HG02885 (cell line): ENCODE results near the gene STYXL2.

Experiments used
- ATAC-seq: cut with Tn5 transposase; IDR thresholded peaks from one replicate; pipeline ENCODE4 v1.9.1; 2021; ENCODE audit warnings: mild to moderate bottlenecking; ENCODE audit not compliant: unreplicated experiment, poor library complexity

The STYXL2 gene

GRCh38 chr1:167105271-167106118 lies 11.6 kb downstream of the STYXL2 start:
- ATAC-seq = no peak

DNA sequence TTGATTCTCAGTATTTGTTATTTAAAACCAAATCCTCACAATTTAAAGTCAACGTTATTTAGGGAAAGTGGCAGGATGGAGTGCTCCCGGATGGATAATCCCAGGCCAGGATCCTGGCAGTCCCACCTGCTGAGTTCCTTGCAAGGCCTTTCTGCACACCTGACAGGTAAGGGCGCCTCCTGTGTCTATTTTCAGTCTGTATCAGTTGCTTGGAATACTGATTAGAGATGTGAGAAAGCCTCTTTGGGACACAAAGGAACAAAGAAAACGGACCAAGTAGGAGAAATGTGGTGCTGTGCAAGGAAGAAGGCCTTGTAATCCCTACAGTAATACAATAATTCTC lies 12.2 kb downstream of the STYXL2 start:
- ATAC-seq = no peak

- no peak for ATAC-seq
Observed at GRCh38 chr1:167107456-167107855, 13.6 kb downstream of the STYXL2 start.

- peak; percentile 39 for ATAC-seq
Observed at GRCh38 chr1:167109125-167109524, 15.2 kb downstream of the STYXL2 start.

GRCh38 chr1:167110586-167110985 lies 16.7 kb downstream of the STYXL2 start:
- peak; percentile 64 for ATAC-seq

DNA sequence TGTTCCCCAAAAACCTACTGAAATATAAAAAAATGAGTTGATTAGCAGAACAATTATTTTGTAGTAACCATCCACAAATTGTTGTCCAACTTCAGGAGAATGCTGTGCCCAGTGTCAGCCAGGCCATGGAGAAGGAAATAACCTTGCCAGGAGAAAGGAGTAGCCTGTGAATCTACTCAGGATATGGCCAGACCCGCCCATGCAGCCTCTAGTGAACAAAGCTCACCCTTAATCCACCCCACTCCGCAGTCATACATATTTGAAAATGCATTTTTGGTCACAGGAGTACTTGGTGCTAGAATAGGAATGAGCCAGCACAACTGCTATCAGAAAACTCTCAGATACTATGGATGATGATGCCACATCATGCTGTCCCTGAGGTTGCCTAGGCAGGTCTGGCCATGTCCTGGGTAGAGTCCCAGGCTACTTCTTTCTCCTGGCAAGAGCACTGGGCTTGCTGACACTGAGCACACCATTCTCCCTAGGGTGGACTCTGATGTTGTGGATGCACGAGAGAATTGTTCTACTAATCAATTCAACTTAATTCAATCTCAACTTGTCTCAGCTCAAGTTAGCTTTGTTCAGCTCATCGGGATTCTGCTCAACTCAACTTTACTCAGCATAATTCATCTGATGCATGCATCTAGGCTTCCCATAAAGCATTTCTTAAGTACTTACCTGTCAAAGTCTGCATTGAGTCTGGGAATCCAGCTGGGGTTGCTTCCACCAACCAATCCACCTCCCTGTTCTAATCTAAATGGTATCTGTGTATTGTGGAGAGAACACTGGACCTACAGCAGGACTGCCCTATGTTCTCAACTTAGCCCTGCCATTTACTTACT lies 18.2 kb downstream of the STYXL2 start:
- ATAC-seq = no peak

- peak; percentile 54 for ATAC-seq
Observed at GRCh38 chr1:167114725-167115124, 20.9 kb downstream of the STYXL2 start.

DNA sequence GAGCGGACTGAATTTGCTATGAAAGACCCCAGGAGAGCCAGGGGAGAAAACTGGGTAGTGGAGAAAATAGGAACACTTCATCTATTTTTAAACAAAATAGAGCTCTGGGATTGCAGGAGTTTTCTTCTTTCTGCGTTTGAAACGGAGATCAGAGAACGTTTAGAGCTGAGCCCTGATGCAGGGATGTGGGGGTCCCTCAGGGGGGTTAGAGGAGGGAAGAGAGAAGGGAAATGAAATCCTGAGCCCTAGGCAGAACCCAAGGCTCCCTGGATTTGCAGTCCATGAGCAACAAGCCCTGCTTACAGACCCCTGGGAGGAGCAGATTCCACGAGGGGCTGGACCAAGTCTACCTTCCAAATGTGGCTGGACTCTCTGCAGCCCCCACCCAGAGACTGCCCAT lies 21.8 kb downstream of the STYXL2 start:
- ATAC-seq = no peak

- no peak for ATAC-seq
Observed at GRCh38 chr1:167116174-167116573, 22.3 kb downstream of the STYXL2 start.

- ATAC-seq = no peak
Observed at GRCh38 chr1:167117225-167117624, 23.4 kb downstream of the STYXL2 start.

- ATAC-seq = no peak
Observed at GRCh38 chr1:167118188-167118587, 24.3 kb downstream of the STYXL2 start.

DNA sequence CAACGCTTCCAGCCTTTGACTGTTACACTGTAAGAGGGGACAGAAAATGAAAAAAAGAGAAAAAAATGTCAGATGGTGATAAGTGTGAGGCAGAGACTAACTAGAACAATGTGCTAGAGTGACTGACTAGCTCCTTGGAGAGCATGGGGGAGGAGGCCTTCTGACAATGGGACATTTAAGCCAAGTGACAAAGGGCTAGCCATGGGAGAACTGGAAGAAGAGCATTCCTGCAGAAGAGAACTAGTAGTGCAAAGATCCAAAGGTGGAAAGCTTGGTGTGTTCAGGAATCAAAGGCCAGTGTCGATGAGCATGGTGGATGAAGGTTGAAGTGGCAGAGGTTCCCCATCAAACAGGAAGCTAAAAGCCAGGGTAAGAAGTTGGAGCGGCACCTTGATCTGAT lies 25.8 kb downstream of the STYXL2 start:
- ATAC-seq = no peak

DNA sequence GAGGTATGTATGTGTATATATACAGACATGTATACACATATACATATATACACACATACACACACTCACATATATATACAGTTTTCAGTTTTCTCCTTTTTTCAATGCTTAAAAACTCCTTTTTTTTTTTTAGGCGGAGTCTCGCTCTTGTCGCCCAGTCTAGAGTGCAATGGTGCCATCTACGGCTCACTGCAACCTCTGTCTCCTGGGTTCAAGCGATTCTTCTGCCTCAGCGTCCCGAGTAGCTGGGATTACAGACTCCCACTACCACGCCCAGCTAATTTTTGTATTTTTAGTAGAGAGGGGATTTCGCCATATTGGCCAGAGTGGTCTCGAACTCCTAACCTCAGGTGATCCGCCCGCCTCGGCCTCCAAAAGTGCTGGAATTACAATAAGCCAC lies 27.0 kb downstream of the STYXL2 start:
- no peak for ATAC-seq

DNA sequence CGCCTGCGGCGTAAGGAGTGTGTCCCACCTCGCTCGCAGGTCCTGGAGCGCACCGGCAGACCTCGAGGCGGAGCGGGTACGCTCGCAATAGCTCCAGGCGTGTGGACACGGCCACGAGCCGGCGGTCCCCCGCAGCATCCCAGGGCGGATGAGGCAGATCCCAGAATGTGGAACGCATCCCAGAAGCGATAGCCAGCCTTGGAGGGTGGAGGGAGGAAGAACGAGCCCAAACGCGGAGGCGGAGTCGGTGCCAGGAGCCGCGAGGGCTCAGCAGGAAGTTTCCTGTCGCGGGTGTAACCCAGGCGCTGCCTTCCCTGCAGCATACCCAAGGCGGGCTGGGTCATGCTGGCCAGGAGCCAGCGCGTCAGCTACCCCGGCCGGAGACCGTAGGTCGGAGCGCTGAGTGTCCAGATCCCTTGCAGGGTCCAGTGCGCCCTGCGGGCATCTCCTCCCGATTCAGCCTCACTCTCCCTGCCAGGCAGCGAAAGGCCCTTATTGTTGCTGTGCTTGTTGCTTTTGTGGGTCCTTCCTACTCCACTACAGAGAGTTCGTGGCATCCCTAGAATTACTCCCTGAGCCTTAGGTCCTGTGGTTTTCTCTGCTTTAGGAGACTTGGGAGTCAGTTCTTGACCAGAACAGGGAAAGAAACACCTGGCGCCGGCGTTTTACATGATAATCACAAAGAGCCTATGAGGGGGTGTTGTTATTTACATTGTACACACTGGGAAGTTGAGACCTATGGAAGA lies 27.7 kb downstream of the STYXL2 start:
- no peak for ATAC-seq

DNA sequence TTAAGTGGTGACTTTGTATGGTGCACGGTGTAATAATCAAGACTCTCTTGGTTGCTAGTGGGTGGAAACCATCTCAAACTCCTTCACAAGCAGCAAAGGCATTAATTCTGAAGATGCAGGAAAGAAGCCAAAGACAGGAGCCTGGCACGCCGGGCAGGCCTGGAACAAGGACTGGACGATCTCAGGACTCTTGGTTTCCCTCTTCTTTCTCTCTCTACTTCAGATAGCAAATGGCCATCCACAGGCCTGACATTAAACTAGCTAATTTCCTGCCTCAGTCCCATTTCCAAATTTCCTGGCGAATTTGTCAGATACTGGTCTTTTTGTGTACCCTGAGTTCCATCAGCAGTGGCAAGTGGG lies 28.2 kb downstream of the STYXL2 start:
- ATAC-seq = no peak

DNA sequence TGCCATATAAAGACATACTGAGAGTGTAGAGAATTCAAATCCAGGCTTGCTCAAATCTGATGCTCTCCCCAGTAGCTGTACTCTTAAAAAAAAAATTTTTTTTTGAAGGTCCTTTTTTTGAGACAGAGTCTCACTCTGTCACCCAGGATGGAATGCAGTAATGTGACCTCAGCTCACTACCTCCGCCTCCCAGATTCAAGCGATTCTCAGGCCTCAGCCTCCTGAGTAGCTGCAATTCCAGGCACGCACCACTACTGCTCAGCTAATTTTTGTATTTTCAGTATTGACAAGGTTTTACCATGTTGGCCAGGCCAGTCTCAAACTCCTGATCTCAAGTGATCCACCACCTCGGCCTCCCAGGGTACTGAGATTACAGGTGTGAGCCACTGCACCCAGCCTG lies 28.7 kb downstream of the STYXL2 start:
- no peak for ATAC-seq

- ATAC-seq = no peak
Observed at GRCh38 chr1:167126317-167126716, 32.4 kb downstream of the STYXL2 start.

DNA sequence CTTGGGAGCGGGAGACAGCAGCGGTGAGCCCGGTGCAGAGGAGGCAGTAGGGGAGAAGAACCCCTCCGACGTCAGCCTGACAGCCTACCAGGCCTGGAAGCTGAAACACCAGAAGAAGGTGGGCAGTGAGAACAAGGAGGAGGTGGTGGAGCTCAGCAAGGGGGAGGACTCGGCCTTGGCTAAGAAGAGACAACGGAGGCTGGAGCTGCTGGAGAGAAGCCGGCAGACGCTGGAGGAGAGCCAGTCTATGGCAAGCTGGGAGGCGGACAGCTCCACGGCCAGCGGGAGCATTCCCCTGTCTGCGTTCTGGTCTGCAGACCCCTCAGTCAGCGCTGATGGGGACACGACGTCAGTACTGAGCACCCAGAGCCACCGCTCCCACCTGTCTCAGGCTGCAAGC lies 32.9 kb downstream of the STYXL2 start:
- ATAC-seq = no peak

DNA sequence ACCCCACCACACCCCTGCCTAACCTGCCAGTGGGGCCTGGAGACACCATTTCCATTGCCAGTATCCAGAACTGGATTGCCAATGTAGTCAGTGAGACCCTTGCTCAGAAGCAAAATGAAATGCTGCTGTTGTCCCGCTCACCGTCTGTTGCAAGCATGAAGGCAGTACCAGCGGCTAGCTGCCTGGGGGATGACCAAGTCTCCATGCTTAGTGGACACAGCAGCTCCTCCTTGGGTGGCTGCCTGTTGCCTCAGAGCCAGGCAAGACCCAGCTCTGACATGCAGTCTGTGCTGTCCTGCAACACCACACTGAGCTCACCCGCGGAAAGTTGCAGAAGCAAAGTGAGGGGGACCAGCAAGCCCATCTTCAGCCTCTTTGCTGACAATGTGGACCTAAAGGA lies 33.4 kb downstream of the STYXL2 start:
- no peak for ATAC-seq

DNA sequence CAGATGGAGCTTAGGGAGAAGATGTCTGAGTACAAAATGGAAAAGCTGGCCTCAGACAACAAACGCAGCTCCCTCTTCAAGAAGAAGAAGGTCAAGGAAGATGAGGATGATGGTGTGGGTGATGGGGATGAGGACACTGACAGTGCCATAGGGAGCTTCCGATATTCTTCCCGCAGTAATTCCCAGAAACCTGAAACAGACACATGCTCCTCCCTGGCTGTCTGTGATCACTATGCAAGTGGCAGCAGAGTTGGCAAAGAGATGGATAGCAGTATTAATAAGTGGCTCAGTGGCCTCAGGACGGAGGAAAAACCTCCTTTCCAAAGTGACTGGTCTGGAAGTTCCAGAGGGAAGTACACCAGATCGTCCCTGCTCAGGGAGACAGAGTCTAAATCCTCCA lies 33.8 kb downstream of the STYXL2 start:
- no peak for ATAC-seq
